Stimulated activated memory B cell treated with anti-CD40 and anti-IgM and Interleukin-4, amounts not matched to agents 10 μg/mL and 1 μg/mL and 100 μg/mL, for 72 hours (primary cell): Measurements from ENCODE around the gene PPP1R15B.

Experiments used
- ATAC-seq: fragments of 150-1000 bp; cut with Tn5 transposase; 2 replicates; pipeline ENCODE4 v1.10.0; 2021
- H3K27ac Mint-ChIP-seq: one replicate; pipeline ENCODE4 v1.8.0; 2022; ENCODE audit warnings: mild to moderate bottlenecking, mixed read lengths
- H3K27me3 Mint-ChIP-seq: one replicate; pipeline ENCODE4 v1.8.0; 2022; ENCODE audit warnings: mixed read lengths
- H3K36me3 Mint-ChIP-seq: one replicate; pipeline ENCODE4 v1.8.0; 2022; ENCODE audit warnings: mixed read lengths
- H3K4me1 Mint-ChIP-seq: one replicate; pipeline ENCODE4 v1.8.0; 2022; ENCODE audit warnings: mixed read lengths
- H3K4me3 Mint-ChIP-seq: one replicate; pipeline ENCODE4 v1.8.0; 2022; ENCODE audit warnings: mild to moderate bottlenecking, moderate library complexity, mixed read lengths
- H3K9me3 Mint-ChIP-seq: one replicate; pipeline ENCODE4 v1.8.0; 2022; ENCODE audit warnings: mixed read lengths

Gene PPP1R15B

GRCh38 chr1:204359474-204360255 is 52.0 kb downstream of the PPP1R15B start, which contains the start of gene PLEKHA6:
PLEKHA6 (minus strand) TSS chr1:204359929; CDS start chr1:204273727, 86,202 bp downstream.
- H3K4me1 Mint-ChIP-seq: peaks cover 32% of the 10 kb centered on the region
- H3K9me3 Mint-ChIP-seq: no peaks in the 10 kb centered on the region
- no peak within 1 kb of the TSS for H3K27ac Mint-ChIP-seq
- no peak within 1 kb of the TSS for H3K4me3 Mint-ChIP-seq
- no peaks in the 10 kb centered on the region for H3K36me3 Mint-ChIP-seq
- H3K27me3 Mint-ChIP-seq: peaks cover 54% of the 10 kb centered on the region
- ATAC-seq: no peak

GRCh38 chr1:204359131-204359473 is 52.5 kb downstream of the PPP1R15B start:
- ATAC-seq: no peak
- Mint-ChIP-seq H3K9me3 (no peaks in the 10 kb centered on the region), H3K4me1 (peaks cover 29% of the 10 kb centered on the region), H3K36me3 (no peaks in the 10 kb centered on the region), H3K27me3 (peaks cover 52% of the 10 kb centered on the region), H3K27ac (no peak overlapping the region), H3K4me3 (no peak overlapping the region)

GRCh38 chr1:204358605-204359004 is 53.0 kb downstream of the PPP1R15B start:
- peaks cover 24% of the 10 kb centered on the region for H3K4me1 Mint-ChIP-seq
- no peak overlapping the region for H3K4me3 Mint-ChIP-seq
- no peaks in the 10 kb centered on the region for H3K9me3 Mint-ChIP-seq
- ATAC-seq: no peak
- H3K36me3 Mint-ChIP-seq: no peaks in the 10 kb centered on the region
- no peak overlapping the region for H3K27ac Mint-ChIP-seq
- H3K27me3 Mint-ChIP-seq: peaks cover 52% of the 10 kb centered on the region

GRCh38 chr1:204357551-204358490 is 53.8 kb downstream of the PPP1R15B start:
- H3K9me3 Mint-ChIP-seq: no peaks in the 10 kb centered on the region
- H3K36me3 Mint-ChIP-seq: no peaks in the 10 kb centered on the region
- H3K4me3 Mint-ChIP-seq: no peak overlapping the region
- H3K27me3 Mint-ChIP-seq: peaks cover 50% of the 10 kb centered on the region
- peak; percentile 50 for ATAC-seq
- peaks cover 17% of the 10 kb centered on the region for H3K4me1 Mint-ChIP-seq
- H3K27ac Mint-ChIP-seq: no peak overlapping the region

GRCh38 chr1:204356997-204357396 is 54.6 kb downstream of the PPP1R15B start:
- Mint-ChIP-seq H3K4me1 (peaks cover 13% of the 10 kb centered on the region), H3K27ac (no peak overlapping the region), H3K27me3 (peaks cover 42% of the 10 kb centered on the region), H3K9me3 (no peaks in the 10 kb centered on the region), H3K36me3 (no peaks in the 10 kb centered on the region), H3K4me3 (no peak overlapping the region)
- no peak for ATAC-seq

GRCh38 chr1:204355913-204356312 is 55.7 kb downstream of the PPP1R15B start:
- H3K4me3 Mint-ChIP-seq: no peak overlapping the region
- ATAC-seq: no peak
- H3K36me3 Mint-ChIP-seq: no peaks in the 10 kb centered on the region
- H3K9me3 Mint-ChIP-seq: no peaks in the 10 kb centered on the region
- peaks cover 13% of the 10 kb centered on the region for H3K4me1 Mint-ChIP-seq
- H3K27ac Mint-ChIP-seq: no peak overlapping the region
- peaks cover 41% of the 10 kb centered on the region for H3K27me3 Mint-ChIP-seq

- peaks cover 13% of the 10 kb centered on the region for H3K4me1 Mint-ChIP-seq
- no peak overlapping the region for H3K27ac Mint-ChIP-seq
- H3K4me3 Mint-ChIP-seq: no peak overlapping the region
- no peaks in the 10 kb centered on the region for H3K36me3 Mint-ChIP-seq
- ATAC-seq: no peak
- H3K27me3 Mint-ChIP-seq: peaks cover 44% of the 10 kb centered on the region
- no peaks in the 10 kb centered on the region for H3K9me3 Mint-ChIP-seq
These were observed 57.0 kb downstream of the PPP1R15B start for GRCh38 chr1:204354579-204354978.
